ENCODE data around the gene SGSH. TPM values are rescaled to one million over a fixed set of nuclear protein-coding genes. Genes with fewer than 3 reads are reported as not detected.

SGSH gene
- total and polyA plus RNA-seq, 7 donors: 3.6 to 37.0 (median 12.1) TPM

- Histone ChIP-seq H3K27ac (no peak overlapping the region), H3K36me3 (peaks cover 0 to 42% (median 5%) of the 10 kb centered on the region in 4 donors), H3K9me3 (no peaks in the 10 kb centered on the region), H3K4me1 (peaks cover 0 to 18% (median 13%) of the 10 kb centered on the region in 4 donors), H3K4me3 (no peak overlapping the region), H3K27me3 (no peaks in the 10 kb centered on the region)
- intact Hi-C loops (cut with DNase I): loop anchor here (5.0 kb wide), 2 partner anchors 38 to 122 kb away; partner anchors contain the start of genes GAA and RNF213
- no peak for DNase-seq
- TF ChIP-seq EP300 (IDR thresholded peaks at IDR 0.05): no peak
- no peak for TF ChIP-seq POLR2AphosphoS5 (IDR thresholded peaks at IDR 0.05)
- no peak for TF ChIP-seq CTCF (IDR thresholded peaks at IDR 0.05)
- TF ChIP-seq POLR2A (IDR thresholded peaks at IDR 0.05): no peak
- 85 to 89% methylated on average over 6 of the region's 6 CpGs for WGBS, 2 donors
Observed at GRCh38 chr17:80224683-80225082, 4.5 kb upstream of the SGSH start.

DNA sequence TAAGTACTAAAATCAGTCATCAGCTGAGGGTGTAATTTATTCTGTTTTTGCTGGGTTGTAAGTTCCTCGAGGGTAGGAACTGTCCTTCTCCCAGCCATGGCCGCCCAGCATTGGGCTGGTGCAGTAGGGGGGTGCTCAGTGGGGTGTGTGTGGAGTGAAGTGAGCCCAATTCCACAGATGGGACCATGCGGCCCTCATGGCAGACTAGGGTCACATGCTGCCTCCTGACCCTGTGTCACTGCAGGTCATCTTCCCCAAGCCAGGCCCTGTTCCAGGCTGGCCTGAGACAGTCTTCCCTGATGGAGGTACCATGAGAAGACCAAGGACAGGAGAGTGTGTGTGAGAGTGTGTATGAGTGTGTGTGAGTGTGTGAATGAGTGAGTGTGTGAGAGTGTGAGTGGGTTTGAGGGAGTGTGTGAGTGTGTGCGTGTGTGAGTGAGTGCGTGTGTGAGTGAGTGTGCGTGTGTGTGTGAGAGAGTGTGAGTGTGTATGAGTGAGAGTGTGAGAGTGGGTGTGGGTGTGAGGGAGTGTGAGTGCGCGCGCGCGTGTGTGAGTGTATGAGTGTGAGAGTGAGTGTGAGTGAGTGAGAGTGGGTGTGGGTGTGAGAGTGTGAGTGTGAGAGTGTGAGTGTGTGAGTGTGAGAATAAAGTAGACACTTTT lies 3.8 kb upstream of the SGSH start:
- intact Hi-C loops (cut with DNase I): loop anchor here (5.0 kb wide), 2 partner anchors 38 to 122 kb away; partner anchors contain the start of genes GAA and RNF213
- 92 to 95% methylated on average over 11 of the region's 11 CpGs for WGBS, 2 donors
- Histone ChIP-seq H3K9me3 (no peaks in the 10 kb centered on the region), H3K4me3 (no peak overlapping the region), H3K27ac (no peak overlapping the region), H3K36me3 (peaks cover 0 to 37% (median 5%) of the 10 kb centered on the region in 4 donors), H3K27me3 (no peaks in the 10 kb centered on the region), H3K4me1 (peaks cover 0 to 25% (median 20%) of the 10 kb centered on the region in 4 donors)
- TF ChIP-seq CTCF (IDR thresholded peaks at IDR 0.05): no peak
- no peak for TF ChIP-seq POLR2A (IDR thresholded peaks at IDR 0.05)
- TF ChIP-seq POLR2AphosphoS5 (IDR thresholded peaks at IDR 0.05): no peak
- TF ChIP-seq EP300 (IDR thresholded peaks at IDR 0.05): no peak
- no peak for DNase-seq

GRCh38 chr17:80223142-80223815 lies 3.1 kb upstream of the SGSH start:
- no peak for DNase-seq

More at GRCh38 chr17:80223142-80223815, 3.1 kb upstream of the SGSH start:
- Histone ChIP-seq H3K9me3 (no peaks in the 10 kb centered on the region), H3K27me3 (no peaks in the 10 kb centered on the region), H3K27ac (no peak overlapping the region), H3K36me3 (peaks cover 0 to 30% (median 5%) of the 10 kb centered on the region in 4 donors), H3K4me1 (peaks cover 0 to 26% (median 21%) of the 10 kb centered on the region in 4 donors), H3K4me3 (no peak overlapping the region)
- intact Hi-C loops (cut with DNase I): loop anchor here (5.0 kb wide), 2 partner anchors 39 to 121 kb away; partner anchors contain the start of genes GAA and RNF213
- 95% methylated on average over 18 of the region's 18 CpGs for WGBS, 2 donors
- TF ChIP-seq CTCF (IDR thresholded peaks at IDR 0.05): no peak
- no peak for TF ChIP-seq POLR2AphosphoS5 (IDR thresholded peaks at IDR 0.05)
- no peak for TF ChIP-seq POLR2A (IDR thresholded peaks at IDR 0.05)
- no peak for TF ChIP-seq EP300 (IDR thresholded peaks at IDR 0.05)

All from sigmoid colon (tissue), 7 donors.